ENCODE results near the gene SCRN2.

The SCRN2 gene

DNA sequence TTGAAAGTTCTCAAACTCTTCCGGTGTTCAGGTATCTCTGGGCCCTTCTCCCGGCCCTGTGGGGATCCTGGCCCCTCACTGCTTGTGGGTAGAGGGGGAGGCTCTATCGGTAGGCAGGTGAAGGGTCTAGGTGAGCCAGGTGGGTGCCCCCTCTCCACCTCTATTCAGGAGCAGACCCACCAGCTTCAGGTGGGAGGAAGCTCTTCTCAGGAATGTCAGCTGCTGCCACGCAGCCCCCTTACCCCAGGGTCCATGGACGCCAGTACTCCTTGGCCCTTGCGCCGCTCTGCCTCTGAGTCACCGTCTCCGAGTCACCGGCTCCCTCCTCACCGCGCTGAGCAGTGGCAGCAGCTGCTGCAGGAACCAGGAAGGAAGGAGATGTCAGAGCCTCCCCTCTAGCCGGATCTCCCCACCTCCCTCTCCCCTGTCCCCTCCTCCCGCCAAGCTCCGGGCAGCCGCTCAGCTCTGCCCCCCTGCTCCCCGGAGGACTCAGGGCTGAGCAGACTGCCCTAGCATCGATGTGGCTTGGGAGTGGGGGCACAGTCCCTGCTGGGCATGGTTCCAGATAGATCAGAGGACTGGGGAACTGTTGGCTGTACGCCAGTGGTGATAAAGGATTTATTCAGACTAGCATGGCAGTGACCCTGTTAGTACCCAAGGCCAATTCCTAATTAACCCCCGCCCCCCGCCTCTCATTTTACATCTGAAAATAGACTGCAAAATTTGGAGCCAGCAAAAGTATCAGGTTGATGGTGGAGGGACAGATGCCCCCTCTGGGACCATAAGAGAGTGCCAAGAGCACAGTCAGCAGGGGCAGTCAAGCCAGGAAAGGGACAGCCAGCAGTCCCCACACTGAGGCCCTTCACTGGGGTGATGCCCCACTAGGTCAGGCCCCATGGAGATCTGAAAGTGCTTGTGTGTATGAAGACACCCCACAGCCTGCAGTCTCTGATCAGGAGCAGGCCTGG is 19.4 kb downstream of the SCRN2 start, which contains the start of gene OSBPL7:
OSBPL7 (minus strand) TSS at position 371 of the 968 bp plus-strand sequence. CDS start 1,516 bp downstream, outside the sequence.
- peak; percentile 45 for DNase-seq

DNA sequence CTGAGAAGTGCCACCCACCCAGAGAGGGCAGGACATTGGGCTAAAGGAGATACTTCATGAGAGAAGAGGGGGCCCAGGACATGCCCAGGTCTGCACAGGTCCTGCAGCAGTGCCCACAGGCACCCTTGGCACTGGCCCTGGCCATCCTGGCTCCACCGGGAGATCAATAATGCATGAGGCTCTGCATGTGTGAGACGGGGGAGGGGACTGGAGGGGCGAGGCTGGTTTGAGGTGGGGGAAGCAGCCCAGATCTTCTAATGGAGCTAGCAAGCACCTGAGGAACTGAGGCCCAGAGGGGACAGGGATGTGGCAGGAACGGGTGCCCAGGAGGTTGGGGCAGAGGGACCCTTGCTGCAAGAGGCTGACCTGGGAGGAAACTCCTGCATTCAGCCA is 20.0 kb downstream of the SCRN2 start:
- no peak for DNase-seq

DNA sequence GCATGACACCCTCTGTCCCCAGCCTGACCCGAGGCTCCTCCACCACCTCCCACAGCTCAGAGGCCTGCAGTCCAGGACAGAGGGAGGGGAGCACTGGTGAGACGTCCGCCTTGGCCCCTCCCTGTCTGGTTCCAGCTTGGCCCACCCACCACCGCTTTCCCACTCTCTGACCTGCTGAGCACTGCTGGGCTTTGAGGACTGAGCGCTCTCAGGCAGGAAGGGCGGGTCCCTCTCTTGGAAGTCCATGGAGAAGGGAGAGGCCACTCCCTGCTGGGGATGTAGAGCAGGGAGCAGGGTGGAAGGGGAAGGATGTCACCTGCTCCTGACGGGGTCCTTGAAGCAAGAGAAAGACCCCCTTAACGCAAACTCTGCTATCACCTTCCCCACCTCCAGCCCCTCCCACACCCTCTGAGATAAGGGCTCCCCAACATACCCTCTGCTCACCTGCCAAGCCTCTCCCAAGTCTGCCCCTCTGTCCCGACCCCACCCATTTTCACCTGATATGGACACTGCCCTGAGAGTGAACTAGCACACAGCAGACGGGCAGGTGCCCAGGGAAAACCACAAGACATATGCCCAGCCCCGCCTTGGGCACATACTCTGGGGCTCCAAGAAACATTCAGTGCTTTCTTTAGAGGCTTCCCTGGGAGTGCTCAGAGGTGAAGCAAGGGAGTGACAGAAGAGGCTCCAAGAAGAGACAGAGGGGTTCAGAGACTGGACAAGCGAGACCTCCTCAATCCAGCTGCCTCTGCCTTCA is 20.9 kb downstream of the SCRN2 start:
- DNase-seq = no peak

DNA sequence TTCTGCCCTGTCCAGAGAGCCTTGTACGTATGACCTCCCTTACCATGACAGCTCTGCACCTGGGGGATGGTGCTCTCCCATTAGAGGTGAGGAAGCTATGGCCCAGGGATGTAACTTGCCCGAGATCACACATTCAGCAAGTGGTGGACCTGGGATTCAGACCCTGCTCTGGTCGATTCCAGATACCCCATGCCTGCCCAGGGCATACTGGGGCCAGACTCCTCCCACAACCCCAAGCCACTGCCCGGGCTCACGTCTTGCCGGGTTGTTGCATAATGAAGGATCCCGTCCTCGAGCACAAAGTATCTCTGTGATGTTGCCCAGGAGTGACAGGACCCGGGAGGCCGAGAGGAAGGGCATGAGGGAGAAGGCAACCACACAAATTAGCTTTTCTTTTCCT is 21.6 kb downstream of the SCRN2 start:
- no peak for DNase-seq

DNA sequence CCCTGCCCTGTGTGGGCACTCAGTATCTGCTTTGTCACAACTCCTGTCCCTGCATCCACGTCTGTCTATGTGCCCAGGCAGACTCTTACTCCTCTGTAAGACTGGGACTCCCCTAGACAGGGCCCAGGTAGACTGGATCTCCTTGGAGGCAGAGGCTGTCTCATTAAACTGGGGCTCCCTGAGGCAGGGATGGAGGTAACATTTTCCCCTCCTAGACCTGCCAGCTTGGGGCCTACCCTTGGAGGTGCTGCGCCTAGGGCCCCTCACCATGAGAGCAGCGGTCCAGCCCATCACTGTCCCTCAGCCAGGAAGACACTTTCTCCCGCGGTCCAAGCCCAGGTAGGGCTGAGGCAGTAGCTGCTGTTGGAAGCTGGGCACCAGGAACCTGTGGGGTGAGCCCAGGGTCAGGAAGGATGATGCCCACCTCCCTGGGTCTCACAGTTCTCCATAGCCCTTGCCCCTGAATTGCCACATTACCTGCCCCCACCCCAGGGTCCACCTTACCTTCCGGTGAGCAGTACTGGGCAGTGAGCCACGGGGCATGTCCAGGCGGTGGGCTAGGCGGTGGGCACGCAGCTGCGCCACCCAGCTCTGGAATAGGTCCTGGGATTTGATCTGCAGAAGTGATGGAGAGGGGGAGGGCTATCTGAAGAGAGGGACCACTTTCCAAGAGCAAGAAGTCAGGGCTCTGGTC is 22.9 kb downstream of the SCRN2 start:
- DNase-seq = no peak

DNA sequence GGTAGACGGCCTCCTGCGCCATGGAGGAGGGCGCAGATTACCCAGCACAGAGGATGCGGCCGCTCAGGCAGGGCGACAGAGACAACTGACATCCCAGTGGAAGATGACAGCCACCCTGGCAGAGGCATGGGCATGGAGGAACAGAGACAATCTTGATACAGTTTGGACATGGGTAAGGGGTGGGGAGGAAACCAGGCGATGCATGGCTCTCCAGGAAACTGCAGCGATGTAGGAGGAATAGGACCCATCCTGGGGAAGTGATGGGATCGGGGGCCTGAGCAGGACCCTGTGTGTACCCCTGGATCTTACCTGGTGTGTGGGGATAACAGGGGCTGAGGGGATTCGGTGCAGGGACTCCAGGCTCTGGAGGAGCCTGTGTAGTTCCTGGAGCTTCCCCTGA is 24.1 kb downstream of the SCRN2 start:
- no peak for DNase-seq

DNA sequence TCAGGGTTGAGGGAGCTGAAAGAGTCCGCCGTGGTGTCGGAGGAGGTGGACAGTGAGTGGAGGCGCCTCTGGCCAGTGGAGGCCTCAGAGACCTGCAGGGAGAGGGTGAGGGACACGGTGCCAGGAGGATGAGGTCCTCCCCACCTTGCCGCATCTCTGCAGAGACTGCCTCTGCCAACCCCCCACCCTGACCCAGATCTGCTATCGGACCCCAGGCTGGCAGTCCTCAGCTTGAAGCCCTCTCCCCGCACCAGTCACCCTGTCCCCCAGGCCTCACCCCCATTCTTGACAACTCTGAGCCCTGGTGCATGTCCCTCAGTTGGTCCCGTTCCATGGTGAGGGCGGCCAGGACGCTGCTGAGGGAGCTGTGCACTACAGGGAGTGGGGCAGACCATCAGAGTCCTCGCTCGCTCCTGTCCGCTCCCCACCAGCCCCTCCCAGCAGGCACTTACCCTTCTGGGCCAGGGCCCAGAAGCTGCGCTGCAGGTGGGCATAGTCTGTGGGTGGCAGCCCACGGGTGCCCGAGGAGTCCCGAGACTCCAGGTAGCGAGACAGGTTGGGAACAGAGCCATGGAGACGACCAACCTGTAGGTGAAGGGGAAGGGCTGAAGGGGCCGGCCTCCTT is 24.9 kb downstream of the SCRN2 start:
- no peak for DNase-seq

DNA sequence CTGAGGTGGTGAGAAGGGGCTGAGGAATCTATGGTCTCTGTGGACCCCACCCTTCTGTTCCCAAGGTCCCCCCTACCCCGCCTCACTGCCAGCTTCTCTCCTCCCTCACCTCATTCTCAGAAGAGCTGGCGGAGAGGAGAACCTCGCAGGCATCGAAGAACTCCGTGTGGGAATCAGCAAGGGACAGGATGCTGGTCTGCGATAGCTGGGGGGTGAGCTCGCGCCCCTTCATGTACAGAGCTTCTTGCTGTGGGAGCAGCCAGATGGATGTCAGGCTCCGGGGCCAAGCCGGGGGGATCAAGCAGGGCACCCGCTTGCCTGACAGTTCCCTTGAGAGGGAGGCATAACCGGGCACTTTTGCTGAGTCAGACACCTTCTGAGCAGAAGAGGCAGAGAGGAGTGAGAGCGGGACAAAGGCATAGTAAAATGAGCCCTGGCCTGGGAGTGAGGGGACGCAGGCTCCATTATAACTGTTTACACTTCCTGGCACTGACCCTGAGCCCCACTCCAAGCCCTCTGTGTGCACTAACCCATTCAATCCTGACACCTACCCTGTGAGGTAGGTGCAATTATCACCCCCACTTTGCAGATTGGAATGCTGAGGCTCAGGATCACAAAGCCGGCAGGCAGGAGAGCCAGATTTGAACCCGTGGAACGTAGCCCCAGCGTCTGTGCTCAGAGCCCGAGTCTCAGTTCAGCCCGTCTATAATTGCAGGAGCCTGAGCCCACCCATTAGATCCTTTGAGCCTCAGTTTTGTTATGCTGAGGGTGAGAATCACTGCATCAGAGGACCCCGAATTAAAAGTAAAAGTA is 25.8 kb downstream of the SCRN2 start:
- DNase-seq = no peak

DNA sequence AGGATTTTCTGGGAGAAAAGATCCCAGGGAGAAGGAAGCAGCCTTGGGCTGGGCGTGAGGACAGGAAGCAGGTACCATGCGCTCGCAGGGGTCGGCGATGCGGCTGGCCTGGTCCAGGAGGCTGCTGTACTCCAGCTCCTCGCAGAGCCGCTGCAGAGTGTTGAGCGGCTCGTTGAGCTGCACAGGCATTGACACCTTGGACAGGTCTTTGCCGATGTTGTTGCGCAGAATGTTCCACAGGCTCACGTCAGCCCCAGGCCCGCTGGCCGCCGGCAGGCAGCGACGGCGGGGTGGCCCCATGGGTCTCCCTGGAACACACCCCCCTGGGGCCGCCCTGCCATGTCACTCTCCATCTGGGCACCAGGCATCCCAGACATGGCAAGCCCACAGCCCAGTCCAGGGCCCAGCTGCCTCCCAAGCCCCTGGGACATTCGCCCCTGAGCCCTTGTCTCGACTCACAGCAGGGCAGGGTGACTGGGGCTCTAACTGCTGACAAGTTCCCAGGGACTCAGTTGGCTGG is 27.5 kb downstream of the SCRN2 start:
- DNase-seq = no peak

DNA sequence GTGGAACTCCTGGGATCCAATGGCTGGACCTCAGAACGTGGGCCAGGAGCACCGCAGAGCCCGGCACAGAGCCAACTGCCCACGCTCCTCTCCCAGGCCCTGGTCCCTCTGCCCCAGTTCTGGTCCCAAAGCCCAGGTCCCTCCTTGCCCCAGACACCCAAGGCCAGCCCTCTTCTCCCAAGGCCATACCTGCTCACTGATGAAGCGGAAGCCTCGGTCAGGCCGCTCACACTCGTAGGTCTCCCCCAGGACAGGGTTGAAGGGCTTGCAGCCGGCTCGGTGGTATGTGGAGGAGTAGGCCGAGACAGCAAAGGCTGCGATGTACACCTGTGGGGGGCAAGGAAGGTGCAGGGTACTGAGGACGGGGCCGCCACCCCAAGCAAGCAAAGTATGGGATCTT is 28.0 kb downstream of the SCRN2 start:
- no peak for DNase-seq

DNA sequence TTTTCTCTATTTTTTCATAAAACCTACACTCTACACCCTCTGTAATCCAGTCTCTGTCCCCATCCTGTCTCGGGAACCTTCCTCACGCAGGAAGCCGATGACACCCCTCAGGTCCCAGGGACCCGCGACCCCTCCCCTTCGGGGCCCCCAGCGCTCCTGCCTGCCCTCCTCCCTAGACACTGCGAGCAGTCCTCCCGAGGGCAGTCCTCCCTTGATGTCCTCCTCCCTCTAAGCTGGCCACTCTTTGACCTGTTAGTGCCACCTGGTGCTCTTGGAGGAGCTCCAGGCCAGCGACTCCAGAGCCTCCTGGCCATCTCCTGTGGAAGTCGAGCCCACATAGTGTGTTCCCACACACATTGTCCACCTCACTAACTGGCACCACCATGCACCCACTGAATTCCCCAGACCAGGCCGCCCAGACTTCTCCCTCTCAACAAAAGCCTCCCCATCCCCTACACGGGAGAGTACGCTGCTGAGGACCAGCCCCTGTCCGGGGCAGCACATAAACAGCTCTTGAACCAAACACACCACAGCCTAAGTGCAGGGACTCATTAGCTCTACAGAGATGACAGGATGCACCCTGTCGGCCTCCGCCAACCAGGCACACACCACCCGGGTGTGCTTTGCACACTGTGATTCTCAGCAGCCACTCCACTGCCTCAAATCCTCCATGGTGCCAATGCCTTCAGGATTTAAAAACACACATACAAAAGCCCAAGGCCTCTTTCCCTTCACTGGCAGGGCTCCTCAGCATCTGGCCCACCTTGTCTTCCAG is 28.7 kb downstream of the SCRN2 start:
- no peak for DNase-seq

DNA sequence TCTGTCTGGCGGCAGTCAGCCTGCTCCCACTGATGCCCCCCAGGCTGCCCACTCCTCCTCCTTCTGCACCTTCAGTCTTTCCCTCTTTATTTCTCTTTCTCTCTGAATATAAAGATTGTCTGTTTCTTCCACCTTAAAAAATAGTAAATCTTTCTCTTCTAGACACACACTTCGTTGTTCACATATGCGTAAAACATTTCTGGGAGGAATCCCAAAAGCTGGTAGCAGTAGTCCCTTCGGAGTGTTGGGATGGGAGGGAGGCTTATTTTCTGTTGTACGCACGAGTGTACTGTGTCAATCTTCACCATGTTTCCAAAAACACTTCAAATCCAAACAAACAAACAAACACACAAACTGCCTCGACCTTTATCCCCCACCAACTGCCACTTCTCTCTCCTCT is 29.4 kb downstream of the SCRN2 start:
- no peak for DNase-seq

DNA sequence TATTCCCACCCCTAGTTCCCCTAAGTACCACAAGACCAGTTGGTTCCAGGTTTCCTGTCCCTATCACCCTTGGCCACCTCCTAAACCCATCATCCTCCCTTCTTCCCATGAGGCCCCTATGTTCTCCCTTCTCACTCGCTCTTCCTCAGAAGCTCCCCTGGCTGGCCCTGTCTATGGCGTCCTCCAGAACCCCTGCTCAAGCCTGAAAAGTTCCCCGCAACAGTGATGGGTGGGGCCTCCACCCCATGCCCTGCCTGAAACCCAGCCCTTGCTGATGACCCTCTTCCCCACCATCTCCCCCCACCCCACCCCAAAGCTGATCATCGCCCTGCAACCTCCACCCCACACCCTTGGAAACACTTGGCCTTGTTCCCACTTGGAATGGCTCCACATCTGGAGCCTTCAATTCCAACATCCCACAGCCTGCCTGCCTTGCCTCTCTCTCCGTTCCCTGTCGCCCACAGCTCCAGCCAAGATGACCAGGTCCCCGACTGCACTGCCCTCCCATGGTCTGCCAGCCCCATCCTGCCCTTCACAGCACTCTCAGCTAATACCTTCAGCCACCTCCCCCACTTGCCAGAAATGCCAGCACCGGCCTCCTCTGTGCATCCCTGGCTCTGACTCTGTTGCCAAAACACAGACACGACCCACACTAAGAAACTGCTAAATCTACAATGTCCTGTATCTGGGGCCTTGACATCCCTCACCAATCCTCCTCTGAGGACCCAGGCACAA is 30.0 kb downstream of the SCRN2 start:
- no peak for DNase-seq

DNA sequence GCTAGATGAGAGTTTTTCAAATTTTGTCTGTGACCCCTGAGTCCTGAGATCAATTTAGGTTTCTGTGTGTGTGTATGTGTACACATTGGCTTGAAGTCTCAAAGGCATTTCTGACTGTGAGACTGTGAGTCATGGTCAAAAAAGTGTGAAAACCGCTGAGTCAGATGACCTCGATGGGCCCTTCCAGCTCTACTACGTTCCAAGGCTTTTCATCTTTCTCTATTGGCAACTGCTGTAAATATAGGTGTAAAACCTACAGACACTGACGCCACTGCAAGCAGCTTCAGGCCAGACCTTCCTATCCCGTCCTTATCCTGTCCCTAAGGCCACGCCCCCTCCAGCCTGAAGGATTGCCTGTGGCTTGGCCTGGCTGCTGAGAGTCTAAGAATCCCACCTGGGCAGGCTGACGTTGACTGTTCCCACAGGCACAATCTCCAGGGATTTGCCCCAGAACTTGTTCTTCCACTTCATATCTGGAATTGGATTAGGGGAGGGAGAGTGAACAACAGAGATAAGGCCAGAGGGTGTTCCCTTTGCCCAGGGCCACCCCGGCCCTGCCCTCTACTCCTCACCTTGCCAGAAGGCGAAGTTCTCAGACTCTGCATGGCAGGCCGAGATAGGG is 30.8 kb downstream of the SCRN2 start:
- no peak for DNase-seq

DNA sequence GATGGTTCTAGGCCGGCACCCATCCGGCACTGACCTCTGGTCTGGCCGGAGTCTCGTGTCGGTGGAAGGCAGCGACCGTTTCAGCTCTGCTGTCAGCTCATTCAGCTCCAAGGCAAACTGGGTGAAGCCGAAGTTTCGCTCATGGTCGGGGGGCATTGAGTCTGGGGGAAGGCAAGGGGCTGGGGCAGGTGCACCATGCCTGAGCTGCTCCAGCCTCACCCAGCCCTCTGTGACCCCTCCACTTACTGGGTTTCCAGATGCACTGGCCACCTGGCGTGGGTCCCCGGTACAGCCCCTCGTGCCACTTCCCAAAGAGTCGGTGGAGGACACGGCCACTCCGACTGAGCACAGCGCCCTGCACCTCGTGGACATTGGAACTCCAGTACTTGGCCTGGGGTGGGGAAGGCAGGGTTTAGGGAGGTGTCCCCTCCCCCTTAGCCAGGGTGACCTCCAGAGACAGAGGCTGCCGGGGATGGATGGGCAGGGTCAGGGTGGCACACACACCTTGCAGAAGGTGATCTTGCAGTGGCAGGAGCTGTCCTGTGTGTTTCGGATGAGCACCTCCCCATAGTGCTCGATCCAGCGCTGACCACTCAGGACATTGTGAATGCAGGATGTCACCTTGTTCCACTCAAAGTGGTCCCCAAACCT is 32.1 kb downstream of the SCRN2 start:
- DNase-seq = no peak

DNA sequence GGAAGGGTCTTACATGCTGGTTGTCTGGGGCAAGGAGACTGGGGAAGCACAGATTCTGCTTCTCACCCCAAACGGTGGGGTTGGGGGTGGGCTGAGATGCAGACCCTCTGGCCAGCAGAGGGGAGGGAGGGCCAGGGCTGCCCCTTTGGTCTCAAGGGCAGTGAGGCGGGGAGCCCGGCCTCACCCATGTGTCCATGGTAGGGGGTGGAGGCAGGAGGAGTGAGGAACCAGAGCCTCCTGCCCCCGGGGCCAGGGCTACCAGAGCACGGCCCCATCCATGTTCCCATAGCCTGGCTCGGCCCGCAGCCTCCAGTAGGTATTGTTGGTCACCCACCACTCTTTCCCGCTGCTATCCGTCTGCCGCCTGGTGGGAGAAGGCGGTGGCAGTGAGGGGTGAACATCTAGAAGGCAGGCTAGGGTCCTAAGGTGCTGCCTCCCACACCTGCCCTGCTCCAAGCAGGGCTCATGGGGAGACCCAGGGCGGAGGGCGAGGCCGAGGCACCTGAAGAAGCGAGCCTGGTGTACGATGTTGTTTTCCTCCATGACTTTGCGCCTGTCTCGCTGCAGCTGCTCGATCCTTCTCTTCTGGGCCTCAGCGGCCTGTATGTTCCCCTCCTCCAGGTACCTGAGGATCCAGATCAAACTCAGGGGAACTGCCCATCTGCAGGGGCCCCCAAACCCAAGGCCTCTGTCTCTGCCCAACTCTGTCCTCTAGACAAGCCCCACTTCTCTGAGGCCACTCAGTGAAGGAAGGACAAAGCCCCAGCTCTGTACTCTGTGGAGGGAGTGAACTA is 32.8 kb downstream of the SCRN2 start:
- DNase-seq = no peak

DNA sequence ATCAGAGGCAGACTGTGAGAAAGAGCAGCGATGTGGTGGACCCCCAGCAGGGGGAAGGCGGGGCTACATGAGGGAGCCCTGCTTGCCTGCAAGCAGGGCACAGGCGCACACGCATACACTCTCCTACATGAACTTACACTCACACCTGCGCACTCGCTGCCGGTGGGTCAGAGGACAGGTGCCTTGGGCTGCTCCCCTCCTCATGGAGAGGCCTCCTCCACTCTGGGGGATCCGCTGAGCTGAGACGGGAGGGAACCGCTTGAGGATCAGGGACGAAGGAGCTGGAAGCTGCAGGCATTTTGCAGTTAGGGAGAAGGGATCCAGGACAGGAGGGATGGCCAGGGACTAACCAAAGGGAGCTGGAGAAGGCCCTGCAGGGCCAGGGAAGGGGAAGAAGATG is 33.7 kb downstream of the SCRN2 start:
- no peak for DNase-seq

DNA sequence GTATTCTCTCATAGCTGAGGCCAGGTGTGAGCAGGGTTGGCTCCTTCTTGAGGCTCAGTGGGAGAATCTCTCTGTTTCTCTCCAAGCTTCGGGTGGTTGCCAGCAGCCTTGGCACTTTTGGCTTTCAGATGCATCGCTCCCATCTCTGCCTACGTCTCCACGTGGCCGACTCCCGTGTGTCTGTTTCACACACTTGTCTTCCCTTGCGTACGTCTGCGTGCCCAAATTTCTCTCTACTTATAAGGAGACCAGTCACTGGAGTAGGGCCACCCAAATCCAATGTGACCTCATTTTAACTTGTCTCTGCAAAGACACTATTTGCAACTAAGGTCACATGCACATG is 34.2 kb downstream of the SCRN2 start:
- no peak for DNase-seq
